ENCODE results near the gene FMR1. TPM values are rescaled to one million over a fixed set of nuclear protein-coding genes. Genes with fewer than 3 reads are reported as not detected.

The FMR1 gene
- total and polyA plus RNA-seq, 2 donors (not counting 3 experiments of a cell fraction or from before 2014, with no cell fraction given) = 8.8 to 36.4 TPM

- DNase-seq (ENCODE audit: low read depth, low spot score) (no peak), FAIRE-seq (no peak)
- CTCF ChIA-PET = no interaction called here
- H3K4me1 ChIP-seq (ENCODE audit: control insufficient read depth, extremely low read depth, insufficient read depth, low read length) = no peaks in the 10 kb centered on the region
- H2AFZ ChIP-seq (ENCODE audit: low read depth, low read length) = no peak overlapping the region
- dilution Hi-C loops (cut with MboI; ENCODE audit: extremely low pct_ligation_motif_present, low sequenced_read_pairs) = no loop called here
- no peaks in the 10 kb centered on the region for H3K9me3 ChIP-seq (replicated peaks; ENCODE audit: control insufficient read depth, insufficient read depth, low read length)
- no peaks in the 10 kb centered on the region for H3K9me1 ChIP-seq (replicated peaks; ENCODE audit: control insufficient read depth, extremely low read depth, insufficient read depth, low read length)
- no peaks in the 10 kb centered on the region for H3K79me2 ChIP-seq (ENCODE audit: control insufficient read depth, insufficient read depth, low read length)
- no peaks in the 10 kb centered on the region for H3K27me3 ChIP-seq (ENCODE audit: control insufficient read depth in 2 of 2, insufficient read depth in 2 of 2, low read length in 2 of 2)
- TF ChIP-seq JUN (IDR thresholded peaks at IDR 0.05; ENCODE audit: borderline replicate concordance, insufficient read depth, insufficient read length, low read depth) = no peak
- TF ChIP-seq MYC (IDR thresholded peaks at IDR 0.05; ENCODE audit: low read depth, low read length) = no peak
- no peak for TF ChIP-seq GATA2 (IDR thresholded peaks at IDR 0.05; ENCODE audit: insufficient read depth, insufficient read length, low read depth, low read length)
- TF ChIP-seq POLR2AphosphoS5 (IDR thresholded peaks at IDR 0.05; ENCODE audit: insufficient read depth, low read depth, low read length) = no peak
- no peak for TF ChIP-seq EZH2 (IDR thresholded peaks at IDR 0.05; ENCODE audit: borderline replicate concordance, low read depth, low read length, severe bottlenecking)
- TF ChIP-seq FOS (IDR thresholded peaks at IDR 0.05; ENCODE audit: borderline replicate concordance, insufficient read depth, low read length) = no peak
- POLR2A ChIA-PET = no interaction called here
- no peak overlapping the region for H3K4me3 ChIP-seq (replicated peaks in 1 of 3; ENCODE audit: insufficient read depth in 1 of 3, low read depth in 1 of 3, low read length in 3 of 3)
- H3K36me3 ChIP-seq (ENCODE audit: control insufficient read depth in 2 of 2, extremely low read depth in 1 of 2, insufficient read depth in 2 of 2, low read length in 2 of 2) = no peaks in the 10 kb centered on the region
- H3K4me2 ChIP-seq (ENCODE audit: insufficient read depth, low read length) = no peak overlapping the region
- H3K27ac ChIP-seq (ENCODE audit: insufficient read depth, low read depth, low read length) = no peak overlapping the region
- intact Hi-C loops (cut with micrococcal nuclease) = no loop called here
- no TSS peak for BruUV-seq (replicated peaks)
- H3K9ac ChIP-seq (replicated peaks; ENCODE audit: extremely low read depth, insufficient read depth, low read length) = no peak overlapping the region
- H4K20me1 ChIP-seq (replicated peaks; ENCODE audit: control insufficient read depth, extremely low read depth, insufficient read depth, low read length) = no peaks in the 10 kb centered on the region
Observed at GRCh38 chrX:147875866-147876596, 35.7 kb upstream of the FMR1 start.
